Activated naive CD8-positive, alpha-beta T cell treated with anti-CD3 and anti-CD28 coated beads for 36 hours (primary cell): ENCODE measurements around the gene DDAH1. TPM values are rescaled to one million over a fixed set of nuclear protein-coding genes. Genes with fewer than 3 reads are reported as not detected.
"Not testable (repeated sequence)": the region's sequence is repeated elsewhere in the genome, so short reads cannot be mapped to it uniquely, and the experiment has no call there.

ENCODE experiments used
- DNase-seq: peaks from one replicate; pipeline ENCODE4 v3.0.0; 2021
- H3K27ac Mint-ChIP-seq: one replicate; pipeline ENCODE4 v1.8.0; 2022; ENCODE audit warnings: mild to moderate bottlenecking, moderate library complexity, mixed read lengths
- H3K27me3 Mint-ChIP-seq: one replicate; pipeline ENCODE4 v1.8.0; 2022; ENCODE audit warnings: mild to moderate bottlenecking, mixed read lengths
- H3K36me3 Mint-ChIP-seq: one replicate; pipeline ENCODE4 v1.8.0; 2021; ENCODE audit warnings: mild to moderate bottlenecking, mixed read lengths
- H3K4me1 Mint-ChIP-seq: one replicate; pipeline ENCODE4 v1.8.0; 2021; ENCODE audit warnings: mixed read lengths
- H3K4me3 Mint-ChIP-seq: one replicate; pipeline ENCODE4 v1.8.0; 2022; ENCODE audit warnings: mild to moderate bottlenecking, moderate library complexity, mixed read lengths
- H3K9me3 Mint-ChIP-seq: one replicate; pipeline ENCODE4 v1.8.0; 2022; ENCODE audit warnings: mixed read lengths
- total RNA-seq, 2 experiments: library from RNA; stranded (reverse); gene quantifications; one replicate each; pipeline ENCODE4 v1.2.3, GENCODE V29; 2021

Gene DDAH1
- total RNA-seq, result under 1 TPM in 1 of 2 experiments, not detected in 1; 0.16 TPM

DNA sequence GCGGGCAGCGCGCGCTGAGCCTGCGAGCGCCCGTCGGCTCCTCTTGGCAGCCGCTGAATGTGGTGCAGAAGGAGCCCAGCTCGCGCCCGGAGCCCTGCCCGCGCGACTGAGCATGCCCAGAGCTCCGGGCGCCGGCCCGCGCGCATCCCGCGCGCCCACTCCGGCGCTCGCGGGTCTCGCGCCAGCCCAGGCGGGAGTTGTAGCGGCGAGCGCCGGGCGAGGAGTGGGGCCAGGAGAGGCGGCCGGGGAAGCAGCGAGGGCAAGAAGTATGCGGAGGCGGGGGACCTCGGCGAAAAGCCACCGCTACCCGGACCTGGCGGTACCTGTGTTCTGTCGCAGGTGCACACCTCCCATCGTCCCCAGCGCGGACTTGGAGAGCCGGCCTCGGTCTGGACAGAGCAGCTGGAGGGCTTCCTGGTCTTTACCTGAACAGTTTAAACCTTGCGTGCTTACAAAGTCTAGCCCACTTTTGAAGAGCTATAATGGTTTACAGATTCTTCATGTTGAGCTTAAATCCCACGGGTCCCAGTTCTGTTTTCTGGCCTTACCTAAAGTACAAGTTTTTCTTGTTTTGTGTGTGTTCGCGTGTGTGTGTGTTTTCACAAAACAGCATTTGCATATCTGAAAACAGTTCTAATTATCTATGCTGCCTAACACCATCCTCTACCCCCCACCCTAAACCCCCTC is at the start of gene DDAH1:
Gene DDAH1 (minus strand): TSS at position 61 of the 687 bp plus-strand sequence. CDS start 114 bp downstream, outside the sequence.
- peaks cover 70% of the 10 kb centered on the region for H3K27me3 Mint-ChIP-seq
- H3K4me3 Mint-ChIP-seq, result peak within 1 kb of the TSS; percentile 51
- peaks cover 1% of the 10 kb centered on the region for H3K9me3 Mint-ChIP-seq
- H3K4me1 Mint-ChIP-seq, result peaks cover 8% of the 10 kb centered on the region
- no peak within 1 kb of the TSS for H3K27ac Mint-ChIP-seq
- DNase-seq, result peak; percentile 35
- no peaks in the 10 kb centered on the region for H3K36me3 Mint-ChIP-seq

DNA sequence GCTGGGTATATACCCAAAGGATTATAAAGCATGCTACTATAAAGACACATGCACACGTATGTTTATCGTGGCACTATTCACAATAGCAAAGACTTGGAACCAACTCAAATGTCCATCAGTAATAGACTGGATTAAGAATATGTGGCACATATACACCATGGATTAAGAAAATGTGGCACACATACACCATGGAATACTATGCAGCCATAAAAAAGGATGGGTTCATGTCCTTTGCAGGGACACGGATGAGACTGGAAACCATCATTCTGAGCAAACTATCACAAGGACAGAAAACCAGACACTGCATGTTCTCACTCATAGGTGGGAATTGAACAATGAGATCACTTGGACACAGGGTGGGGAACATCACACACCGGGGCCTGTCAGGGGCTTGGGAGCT is 49.0 kb upstream of the DDAH1 start:
- not testable (repeated sequence) for H3K27ac Mint-ChIP-seq, H3K27me3 Mint-ChIP-seq, H3K36me3 Mint-ChIP-seq, H3K4me3 Mint-ChIP-seq, H3K4me1 Mint-ChIP-seq, DNase-seq, H3K9me3 Mint-ChIP-seq

GRCh38 chr1:85504417-85504816 is 39.5 kb upstream of the DDAH1 start:
- H3K27me3 Mint-ChIP-seq, result peaks cover 18% of the 10 kb centered on the region
- no peak for DNase-seq
- H3K27ac Mint-ChIP-seq, result no peak overlapping the region
- peaks cover 6% of the 10 kb centered on the region for H3K9me3 Mint-ChIP-seq
- H3K4me3 Mint-ChIP-seq, result no peak overlapping the region
- H3K36me3 Mint-ChIP-seq, result no peaks in the 10 kb centered on the region
- H3K4me1 Mint-ChIP-seq, result no peaks in the 10 kb centered on the region

DNA sequence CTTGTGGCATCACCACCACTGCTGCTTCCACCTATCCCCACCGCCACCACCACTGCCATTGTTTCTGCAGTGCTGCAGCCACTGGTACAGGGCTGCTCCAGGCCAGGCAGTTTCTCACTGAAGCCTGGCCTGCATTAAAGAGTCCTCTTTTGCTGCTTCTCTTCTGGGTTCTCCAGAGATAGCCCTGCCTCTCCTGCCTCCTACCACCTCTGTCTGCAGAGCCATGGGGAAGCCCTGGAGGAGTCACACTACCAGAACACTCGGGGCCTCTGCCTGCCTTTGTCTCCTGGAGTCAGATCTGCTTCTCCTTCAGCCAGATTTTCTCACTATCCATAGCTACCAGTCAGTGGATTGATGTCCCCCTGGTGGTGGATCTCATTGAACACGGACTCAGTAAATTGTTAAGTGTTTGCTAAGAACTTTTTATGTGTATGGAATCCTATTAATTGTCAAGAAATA is 37.7 kb upstream of the DDAH1 start:
- no peak overlapping the region for H3K27ac Mint-ChIP-seq
- no peak for DNase-seq
- no peaks in the 10 kb centered on the region for H3K36me3 Mint-ChIP-seq
- peaks cover 18% of the 10 kb centered on the region for H3K27me3 Mint-ChIP-seq
- no peaks in the 10 kb centered on the region for H3K4me1 Mint-ChIP-seq
- peaks cover 6% of the 10 kb centered on the region for H3K9me3 Mint-ChIP-seq
- no peak overlapping the region for H3K4me3 Mint-ChIP-seq

DNA sequence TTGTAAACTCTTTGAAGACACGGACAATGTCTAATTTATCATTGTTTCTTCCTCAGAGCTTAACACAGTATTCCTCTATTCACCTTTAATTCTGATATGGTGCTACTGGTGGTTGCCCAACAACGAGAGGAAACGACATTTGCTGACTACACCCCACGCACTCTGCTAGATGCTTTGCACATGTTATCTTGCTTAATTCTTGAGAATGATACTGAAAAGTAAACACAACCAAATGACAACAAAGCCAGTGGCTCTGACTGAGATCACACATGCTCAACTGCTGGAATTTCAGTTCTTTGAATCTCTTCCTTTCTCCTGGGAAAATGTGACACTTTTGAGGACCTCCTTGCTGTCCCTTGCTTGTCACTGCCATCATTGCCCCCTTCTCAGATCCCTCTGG is 37.2 kb upstream of the DDAH1 start:
- Mint-ChIP-seq H3K36me3 (no peaks in the 10 kb centered on the region), H3K9me3 (peaks cover 6% of the 10 kb centered on the region), H3K4me3 (no peak overlapping the region), H3K27ac (no peak overlapping the region), H3K4me1 (no peaks in the 10 kb centered on the region), H3K27me3 (peaks cover 18% of the 10 kb centered on the region)
- no peak for DNase-seq

DNA sequence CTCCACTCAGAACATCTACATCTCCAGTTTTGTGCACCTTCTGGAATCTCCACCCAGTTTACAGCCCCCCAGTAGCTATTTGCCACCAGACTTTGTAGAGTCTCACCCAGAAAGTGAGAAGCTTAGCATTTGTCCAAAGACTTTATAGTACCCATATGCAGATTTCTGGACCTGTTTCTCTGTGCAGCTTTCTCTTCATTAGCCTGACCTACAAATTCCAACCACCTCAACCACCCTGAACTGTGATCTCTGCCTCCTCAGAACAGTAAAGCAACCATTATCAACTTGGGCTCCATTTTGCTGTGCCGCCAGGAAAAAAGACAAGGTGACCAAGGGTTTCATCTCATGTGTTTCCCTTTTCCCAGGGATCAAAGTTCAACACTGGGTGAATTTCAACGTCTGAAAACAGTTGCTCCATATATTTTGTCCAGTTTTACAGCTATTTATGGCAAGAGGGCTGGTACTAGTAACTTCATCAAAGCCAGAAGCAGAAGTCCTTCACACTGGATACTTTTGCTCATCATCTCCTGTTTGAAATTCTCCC is 36.5 kb upstream of the DDAH1 start:
- Mint-ChIP-seq H3K27ac (no peak overlapping the region), H3K9me3 (peaks cover 6% of the 10 kb centered on the region), H3K4me3 (no peak overlapping the region), H3K27me3 (peaks cover 18% of the 10 kb centered on the region), H3K36me3 (no peaks in the 10 kb centered on the region), H3K4me1 (no peaks in the 10 kb centered on the region)
- DNase-seq, result no peak

GRCh38 chr1:85496941-85497582 is 32.1 kb upstream of the DDAH1 start:
- Mint-ChIP-seq H3K4me1 (no peaks in the 10 kb centered on the region), H3K4me3 (no peak overlapping the region), H3K27ac (no peak overlapping the region)

DNA sequence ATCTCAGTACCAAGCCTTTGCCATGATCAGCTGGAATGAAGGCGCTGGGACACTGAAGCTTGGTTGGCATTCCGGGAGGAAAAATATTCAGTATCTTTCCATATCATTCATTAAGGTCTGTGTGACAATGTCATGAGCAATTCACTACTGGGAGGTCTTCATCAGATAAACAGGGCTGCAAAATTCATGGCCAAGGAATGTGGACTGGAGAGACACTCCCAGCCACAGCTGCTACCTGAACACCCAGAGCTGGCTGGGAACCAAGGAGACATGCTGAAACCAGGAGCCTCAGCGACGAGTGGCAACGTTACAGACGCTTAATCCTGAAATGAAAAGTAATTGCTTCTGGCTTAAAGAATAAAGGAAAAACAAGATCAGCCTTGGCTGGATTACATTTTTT is 30.6 kb upstream of the DDAH1 start:
- Mint-ChIP-seq H3K4me1 (no peaks in the 10 kb centered on the region), H3K27ac (no peak overlapping the region), H3K9me3 (peaks cover 5% of the 10 kb centered on the region), H3K36me3 (no peaks in the 10 kb centered on the region), H3K4me3 (no peak overlapping the region), H3K27me3 (peaks cover 12% of the 10 kb centered on the region)
- no peak for DNase-seq

More at GRCh38 chr1:85496941-85497582, 32.1 kb upstream of the DDAH1 start:
- Mint-ChIP-seq H3K27me3 (peaks cover 18% of the 10 kb centered on the region), H3K36me3 (no peaks in the 10 kb centered on the region), H3K9me3 (peaks cover 6% of the 10 kb centered on the region)
- no peak for DNase-seq

- no peak overlapping the region for H3K4me3 Mint-ChIP-seq
Observed at GRCh38 chr1:85494904-85495266, 29.9 kb upstream of the DDAH1 start.

DNA sequence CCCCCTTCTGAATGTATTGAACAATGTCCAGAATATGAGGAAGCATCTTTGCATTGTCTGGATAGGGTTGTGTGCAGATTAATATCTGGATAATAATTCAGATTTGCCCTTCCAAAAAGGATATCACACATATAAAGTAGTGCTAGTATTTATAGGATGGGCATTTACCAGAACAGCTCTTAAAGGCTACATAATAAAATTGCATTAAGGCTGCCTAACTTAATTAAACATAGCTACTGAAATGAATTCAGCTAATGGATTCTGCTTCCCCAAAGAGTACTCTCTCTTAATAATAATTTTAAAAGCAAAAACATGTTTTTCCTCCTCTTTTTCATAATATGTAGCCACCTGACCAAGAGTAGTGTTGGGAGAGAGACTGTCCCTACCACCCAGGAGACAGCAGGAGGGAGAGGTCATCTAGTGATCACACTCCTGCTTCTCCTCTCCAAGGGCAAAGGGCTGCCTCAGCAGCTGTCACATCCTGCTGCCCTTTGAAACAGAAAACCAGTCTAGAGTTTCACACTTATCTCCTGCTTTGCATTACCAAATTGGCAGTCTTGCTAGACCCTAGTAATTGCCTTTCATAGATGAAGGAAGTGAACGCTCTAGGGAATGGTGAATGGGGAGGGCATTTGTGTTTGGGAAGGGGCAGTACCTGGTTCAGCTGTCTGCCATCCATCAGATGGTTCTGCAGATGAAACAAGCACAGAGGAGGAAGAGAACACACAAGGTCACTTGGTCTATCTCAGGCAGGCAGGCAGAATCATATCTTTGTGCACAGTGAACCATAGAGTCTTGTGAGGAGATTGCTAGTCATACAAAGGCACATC is 29.3 kb upstream of the DDAH1 start:
- Mint-ChIP-seq H3K9me3 (no peaks in the 10 kb centered on the region), H3K27ac (no peak overlapping the region), H3K27me3 (peaks cover 5% of the 10 kb centered on the region), H3K4me3 (no peak overlapping the region), H3K36me3 (no peaks in the 10 kb centered on the region), H3K4me1 (no peaks in the 10 kb centered on the region)
- no peak for DNase-seq

More at GRCh38 chr1:85494904-85495266, 29.9 kb upstream of the DDAH1 start:
- no peak for DNase-seq
- Mint-ChIP-seq H3K27ac (no peak overlapping the region), H3K36me3 (no peaks in the 10 kb centered on the region), H3K9me3 (no peaks in the 10 kb centered on the region), H3K4me1 (no peaks in the 10 kb centered on the region), H3K27me3 (peaks cover 5% of the 10 kb centered on the region)

GRCh38 chr1:85490270-85490985 is 25.5 kb upstream of the DDAH1 start:
- no peak for DNase-seq
- Mint-ChIP-seq H3K36me3 (no peaks in the 10 kb centered on the region), H3K4me1 (no peaks in the 10 kb centered on the region), H3K27ac (no peak overlapping the region), H3K27me3 (peaks cover 5% of the 10 kb centered on the region), H3K9me3 (no peaks in the 10 kb centered on the region), H3K4me3 (no peak overlapping the region)

- Mint-ChIP-seq H3K4me3 (no peak overlapping the region), H3K27me3 (no peaks in the 10 kb centered on the region), H3K36me3 (no peaks in the 10 kb centered on the region), H3K4me1 (no peaks in the 10 kb centered on the region), H3K9me3 (no peaks in the 10 kb centered on the region), H3K27ac (no peak overlapping the region)
- DNase-seq, result no peak
Observed at GRCh38 chr1:85488126-85488525, 23.2 kb upstream of the DDAH1 start.

DNA sequence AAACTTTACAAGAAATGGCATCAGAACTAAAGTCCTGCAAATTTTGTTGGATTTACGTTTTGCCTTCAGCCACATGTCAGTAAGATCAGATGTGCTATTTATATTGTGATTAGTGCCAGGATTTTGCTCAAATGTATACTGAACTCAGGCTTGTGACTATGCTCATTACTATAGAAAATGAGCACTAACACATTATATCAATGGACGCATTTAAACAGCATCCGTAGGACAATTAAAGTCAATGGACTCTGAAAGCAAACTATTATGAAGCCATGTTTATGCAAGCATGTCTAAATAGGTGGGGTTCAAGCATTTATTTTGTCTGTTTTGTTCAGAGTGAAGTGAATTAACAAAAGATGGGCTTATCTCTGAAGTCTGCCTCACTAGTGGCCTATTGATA is 20.6 kb upstream of the DDAH1 start:
- no peak for DNase-seq
- Mint-ChIP-seq H3K4me1 (no peaks in the 10 kb centered on the region), H3K36me3 (no peaks in the 10 kb centered on the region), H3K9me3 (no peaks in the 10 kb centered on the region), H3K4me3 (no peak overlapping the region), H3K27ac (no peak overlapping the region), H3K27me3 (peaks cover 5% of the 10 kb centered on the region)

DNA sequence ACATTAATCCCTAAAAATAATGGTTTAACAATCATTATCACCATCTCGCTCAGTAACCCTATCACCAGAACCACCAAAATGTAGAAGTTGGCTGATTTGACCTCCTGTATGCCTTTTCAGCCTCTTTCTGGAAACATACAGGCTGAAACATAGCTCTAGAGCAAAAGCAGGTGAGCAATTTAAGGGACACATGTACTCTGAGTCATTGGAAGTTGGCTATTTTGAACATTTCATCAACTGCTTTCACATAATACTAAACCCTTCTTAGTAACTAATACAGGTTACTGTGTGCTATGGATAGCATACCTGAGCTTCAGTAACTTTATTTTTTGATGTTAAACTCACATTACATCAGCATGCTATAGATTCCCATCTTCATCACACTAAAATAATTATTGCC is 19.8 kb upstream of the DDAH1 start:
- H3K27ac Mint-ChIP-seq, result no peak overlapping the region
- H3K27me3 Mint-ChIP-seq, result peaks cover 5% of the 10 kb centered on the region
- no peaks in the 10 kb centered on the region for H3K9me3 Mint-ChIP-seq
- H3K4me1 Mint-ChIP-seq, result no peaks in the 10 kb centered on the region
- DNase-seq, result no peak
- H3K36me3 Mint-ChIP-seq, result no peaks in the 10 kb centered on the region
- no peak overlapping the region for H3K4me3 Mint-ChIP-seq
